ENCODE results near the gene GORASP1.

- TF ChIP-seq CTCF (conservative IDR thresholded peaks at IDR 0.05 in 1 of 2, IDR thresholded peaks at IDR 0.05 in 1 of 2; ENCODE audit: low read depth in 1 of 2, low read length in 2 of 2) (no peak), EZH2 (IDR thresholded peaks at IDR 0.05; ENCODE audit: low read length, missing control alignments) (no peak)
Observed at GRCh38 chr3:39148435-39149058, 41.1 kb upstream of the GORASP1 start.

Data from fibroblast of lung (primary cell).